ENCODE results near the gene MUC5B.

GRCh38 chr11:1223346-1224110, 662 bp downstream of the MUC5B start:
- TF ChIP-seq CTCF (IDR thresholded peaks at IDR 0.05) (no peak), ZFX (IDR thresholded peaks at IDR 0.05; ENCODE audit: borderline replicate concordance) (no peak)
